Mesendoderm (in vitro differentiated cells): ENCODE measurements around the gene GPR132.

ENCODE experiments used
- DNase-seq: peaks from one replicate; pipeline ENCODE4 v3.0.0; 2013
- H2AK5ac ChIP-seq: 2 replicates; pipeline ENCODE4 v1.6.1; 2013; ENCODE audit warnings: low read length, inconsistent platforms
- H2BK120ac ChIP-seq: 2 replicates; pipeline ENCODE4 v1.6.1; 2013; ENCODE audit warnings: low read depth, mild to moderate bottlenecking, low read length, moderate library complexity, mixed read lengths
- H2BK15ac ChIP-seq: replicated peaks from 2 replicates; pipeline ENCODE4 v1.6.1; 2013; ENCODE audit warnings: low read depth, mild to moderate bottlenecking, moderate library complexity
- H2BK5ac ChIP-seq: 2 replicates; pipeline ENCODE4 v1.6.1; 2013; ENCODE audit warnings: low read length, inconsistent platforms
- H3K18ac ChIP-seq: 2 replicates; pipeline ENCODE4 v1.6.1; 2013; ENCODE audit warnings: mild to moderate bottlenecking, low read length, mixed read lengths
- H3K23ac ChIP-seq: one replicate; pipeline ENCODE4 v1.6.1; 2013; ENCODE audit warnings: low read length
- H3K27ac ChIP-seq: 2 replicates; pipeline ENCODE4 v1.5.1; 2013; ENCODE audit warnings: low read depth, mild to moderate bottlenecking, inconsistent platforms, low read length, moderate library complexity
- H3K27me3 ChIP-seq: 2 replicates; pipeline ENCODE4 v1.6.1; 2013; ENCODE audit warnings: low read length, control low read depth, mild to moderate bottlenecking, inconsistent platforms; ENCODE audit not compliant: insufficient read depth, poor library complexity
- H3K36me3 ChIP-seq: 2 replicates; pipeline ENCODE4 v1.6.1; 2013; ENCODE audit warnings: low read length, inconsistent platforms; ENCODE audit not compliant: control insufficient read depth, insufficient read depth
- H3K4ac ChIP-seq: one replicate; pipeline ENCODE4 v1.6.1; 2013; ENCODE audit warnings: low read depth, mild to moderate bottlenecking, low read length, moderate library complexity
- H3K4me1 ChIP-seq: 2 replicates; pipeline ENCODE4 v1.6.1; 2013; ENCODE audit warnings: low read depth, low read length, inconsistent platforms; ENCODE audit not compliant: control insufficient read depth
- H3K4me2 ChIP-seq: 2 replicates; pipeline ENCODE4 v1.6.1; 2013; ENCODE audit warnings: low read length
- H3K4me3 ChIP-seq: 2 replicates; pipeline ENCODE4 v1.5.1; 2013; ENCODE audit warnings: mild to moderate bottlenecking, low read length
- H3K56ac ChIP-seq: one replicate; pipeline ENCODE4 v1.6.1; 2013; ENCODE audit warnings: low read length
- H3K79me1 ChIP-seq: 2 replicates; pipeline ENCODE4 v1.6.1; 2013; ENCODE audit warnings: low read length, inconsistent platforms
- H3K79me2 ChIP-seq: 2 replicates; pipeline ENCODE4 v1.6.1; 2013; ENCODE audit warnings: mild to moderate bottlenecking, low read length; ENCODE audit not compliant: control insufficient read depth, insufficient read depth
- H3K9ac ChIP-seq: 2 replicates; pipeline ENCODE4 v1.6.1; 2013; ENCODE audit warnings: low read length, inconsistent platforms
- H4K5ac ChIP-seq: one replicate; pipeline ENCODE4 v1.6.1; 2013; ENCODE audit warnings: low read length
- H4K8ac ChIP-seq: one replicate; pipeline ENCODE4 v1.6.1; 2013; ENCODE audit warnings: low read depth, mild to moderate bottlenecking, control low read depth, low read length, moderate library complexity
- WGBS: extraction: QIAGEN DNeasy Blood & Tissue Kit; methylation state at CpG from one replicate; pipeline ENCODE4 v1.1.7; 2013; ENCODE audit warnings: low lambda C conversion rate, missing lambda C conversion rate; ENCODE audit not compliant: insufficient coverage; ENCODE audit errors: extremely low coverage; 5-methylcytosine and 5-hydroxymethylcytosine counted together

The GPR132 gene

DNA sequence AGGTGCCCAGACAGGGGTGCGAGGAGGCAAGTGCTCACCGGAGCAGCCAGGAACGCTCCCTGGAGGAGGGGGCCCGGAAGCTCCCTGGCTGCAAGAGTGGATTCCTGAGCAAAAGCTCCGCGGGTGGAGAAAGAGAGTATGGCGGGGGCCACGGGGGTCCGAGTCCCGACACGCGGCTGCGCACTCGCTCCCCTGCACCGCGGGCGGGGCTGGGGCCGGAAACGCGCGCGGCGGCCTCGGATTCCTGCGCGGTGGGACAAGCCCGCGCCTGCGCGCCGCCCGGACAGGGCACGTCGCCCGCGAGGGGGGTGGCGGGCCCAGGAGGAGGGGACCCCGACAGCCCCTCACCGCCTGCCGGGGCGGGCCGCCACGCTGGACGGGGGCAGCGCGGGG lies 27.8 kb upstream of the GPR132 start:
- no CpG with 5 or more reads among the region's 46 CpGs for WGBS
- no peak overlapping the region for H4K8ac ChIP-seq
- H3K4me2 ChIP-seq = peak overlapping the region; percentile 21
- H2BK120ac ChIP-seq = no peak overlapping the region
- H3K56ac ChIP-seq = peak overlapping the region; percentile 90
- H3K18ac ChIP-seq = peak overlapping the region; percentile 63
- no peak overlapping the region for H3K23ac ChIP-seq
- H2AK5ac ChIP-seq = no peak overlapping the region
- no peak overlapping the region for H4K5ac ChIP-seq
- H3K4me3 ChIP-seq = no peak overlapping the region
- H2BK15ac ChIP-seq = no peak overlapping the region
- peak overlapping the region; percentile 51 for H3K9ac ChIP-seq
- no peak for DNase-seq
- no peaks in the 10 kb centered on the region for H3K27me3 ChIP-seq
- no peaks in the 10 kb centered on the region for H3K79me2 ChIP-seq
- no peak overlapping the region for H2BK5ac ChIP-seq
- no peak overlapping the region for H3K27ac ChIP-seq
- no peaks in the 10 kb centered on the region for H3K79me1 ChIP-seq
- peaks cover 3% of the 10 kb centered on the region for H3K4me1 ChIP-seq
- H3K36me3 ChIP-seq = no peaks in the 10 kb centered on the region
- no peak overlapping the region for H3K4ac ChIP-seq

DNA sequence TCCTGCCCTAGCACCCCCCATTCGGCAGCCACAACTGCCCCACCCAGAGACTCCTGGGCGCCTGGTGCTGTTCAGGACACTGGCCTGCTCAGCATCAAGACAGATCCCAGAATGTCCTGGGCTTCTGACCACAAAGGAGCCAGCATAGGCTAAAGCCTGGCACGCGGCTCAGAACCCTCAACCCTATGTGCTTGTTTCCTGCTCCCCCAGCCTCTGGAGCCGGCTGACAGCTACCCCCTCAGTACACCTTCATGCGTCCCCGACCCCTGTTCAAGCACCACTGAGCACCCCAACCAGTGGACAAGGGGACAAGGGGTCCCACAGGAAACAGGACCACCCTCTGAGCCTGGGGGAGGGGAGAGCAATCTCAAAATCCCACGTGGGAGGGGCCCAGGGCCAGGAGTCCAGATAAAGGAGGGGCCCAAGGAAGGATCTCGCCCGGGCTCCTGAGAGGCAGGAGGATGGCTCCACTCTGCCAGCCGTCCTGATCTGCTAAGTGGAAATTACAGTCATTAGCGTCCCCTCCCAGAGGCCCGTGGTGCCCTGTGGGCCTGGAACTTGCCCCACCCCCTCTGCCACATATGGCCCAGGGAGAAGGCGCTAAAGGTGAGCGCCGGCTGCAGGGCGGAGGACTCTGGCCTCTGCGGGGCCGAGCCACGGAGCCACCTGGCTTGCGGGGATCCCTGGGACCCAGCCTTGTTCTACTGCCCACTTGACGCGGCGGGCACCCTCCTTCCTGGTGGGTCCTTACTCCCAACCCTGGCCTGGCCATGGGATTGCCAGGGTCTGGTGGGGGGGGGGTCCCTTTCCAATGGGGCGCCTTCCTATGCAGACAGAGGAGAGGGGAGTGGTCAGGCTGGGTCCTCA lies 27.2 kb upstream of the GPR132 start:
- H2BK5ac ChIP-seq = no peak overlapping the region
- H3K4me1 ChIP-seq = peaks cover 3% of the 10 kb centered on the region
- H3K4me2 ChIP-seq = peak overlapping the region; percentile 21
- H3K9ac ChIP-seq = peak overlapping the region; percentile 51
- no peak overlapping the region for H2AK5ac ChIP-seq
- no peaks in the 10 kb centered on the region for H3K79me2 ChIP-seq
- no peak for DNase-seq
- WGBS = no CpG with 5 or more reads among the region's 25 CpGs
- no peak overlapping the region for H3K27ac ChIP-seq
- H3K4ac ChIP-seq = no peak overlapping the region
- H2BK120ac ChIP-seq = no peak overlapping the region
- no peak overlapping the region for H3K4me3 ChIP-seq
- H3K18ac ChIP-seq = peak overlapping the region; percentile 63
- no peaks in the 10 kb centered on the region for H3K79me1 ChIP-seq
- H3K56ac ChIP-seq = peak overlapping the region; percentile 90
- H4K5ac ChIP-seq = no peak overlapping the region
- peaks cover 2% of the 10 kb centered on the region for H3K27me3 ChIP-seq
- H3K36me3 ChIP-seq = no peaks in the 10 kb centered on the region
- no peak overlapping the region for H3K23ac ChIP-seq
- H2BK15ac ChIP-seq = no peak overlapping the region
- no peak overlapping the region for H4K8ac ChIP-seq

DNA sequence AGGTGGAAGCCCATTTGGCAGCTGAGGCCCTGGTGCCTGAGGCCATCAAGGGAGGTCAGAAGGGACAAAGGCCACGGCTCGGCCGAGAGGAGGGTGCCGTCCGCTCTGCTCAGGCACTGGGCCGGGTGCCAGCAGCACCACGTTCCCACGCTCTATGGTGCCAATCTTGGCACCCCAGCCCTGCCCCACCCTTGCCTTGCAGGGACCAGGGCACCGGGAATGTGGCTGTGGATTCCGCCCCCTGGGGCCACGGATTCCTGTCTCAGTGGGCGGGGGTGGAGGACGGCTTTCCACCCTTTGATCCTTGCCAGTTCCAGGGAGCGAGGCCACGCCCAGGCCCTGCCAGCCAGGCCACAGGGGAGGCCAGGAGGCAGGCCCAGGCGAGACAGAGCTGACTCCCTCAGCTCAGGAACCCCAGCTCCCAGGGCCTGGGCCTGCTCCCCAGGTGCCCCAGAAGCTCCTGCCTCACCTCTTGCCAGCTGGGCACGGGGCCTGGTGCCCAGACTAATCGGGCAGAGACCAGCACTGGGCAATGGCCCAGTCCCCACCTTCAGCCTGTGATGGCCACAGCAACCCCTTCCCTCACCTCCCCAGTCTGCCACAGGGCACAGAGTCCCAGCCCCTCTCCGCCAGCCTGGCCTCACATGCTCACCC lies 26.4 kb upstream of the GPR132 start:
- WGBS = no CpG with 5 or more reads among the region's 19 CpGs
- Histone ChIP-seq H3K9ac (no peak overlapping the region), H2BK15ac (no peak overlapping the region), H3K56ac (no peak overlapping the region), H3K27ac (no peak overlapping the region), H2BK5ac (no peak overlapping the region), H3K4me1 (peaks cover 3% of the 10 kb centered on the region), H3K4me3 (no peak overlapping the region), H3K79me2 (no peaks in the 10 kb centered on the region), H3K4me2 (no peak overlapping the region), H3K79me1 (no peaks in the 10 kb centered on the region), H3K36me3 (no peaks in the 10 kb centered on the region), H2BK120ac (no peak overlapping the region), H3K23ac (no peak overlapping the region), H2AK5ac (no peak overlapping the region), H3K4ac (no peak overlapping the region), H4K5ac (no peak overlapping the region), H4K8ac (no peak overlapping the region), H3K18ac (no peak overlapping the region), H3K27me3 (peaks cover 2% of the 10 kb centered on the region)
- DNase-seq = no peak

GRCh38 chr14:105091054-105091516 lies 25.9 kb upstream of the GPR132 start:
- no peak overlapping the region for H2AK5ac ChIP-seq
- no peaks in the 10 kb centered on the region for H3K79me2 ChIP-seq
- H3K9ac ChIP-seq = no peak overlapping the region
- no peak overlapping the region for H2BK120ac ChIP-seq
- no peaks in the 10 kb centered on the region for H3K36me3 ChIP-seq
- no peak for DNase-seq
- peaks cover 2% of the 10 kb centered on the region for H3K27me3 ChIP-seq
- no peak overlapping the region for H2BK5ac ChIP-seq
- no CpG with 5 or more reads among the region's 9 CpGs for WGBS
- no peak overlapping the region for H3K18ac ChIP-seq
- H4K5ac ChIP-seq = no peak overlapping the region
- no peak overlapping the region for H3K4me2 ChIP-seq
- H2BK15ac ChIP-seq = no peak overlapping the region
- no peaks in the 10 kb centered on the region for H3K79me1 ChIP-seq
- H3K4me3 ChIP-seq = no peak overlapping the region
- no peak overlapping the region for H3K4ac ChIP-seq
- no peak overlapping the region for H3K27ac ChIP-seq
- peaks cover 3% of the 10 kb centered on the region for H3K4me1 ChIP-seq
- H4K8ac ChIP-seq = no peak overlapping the region
- H3K23ac ChIP-seq = no peak overlapping the region
- no peak overlapping the region for H3K56ac ChIP-seq

DNA sequence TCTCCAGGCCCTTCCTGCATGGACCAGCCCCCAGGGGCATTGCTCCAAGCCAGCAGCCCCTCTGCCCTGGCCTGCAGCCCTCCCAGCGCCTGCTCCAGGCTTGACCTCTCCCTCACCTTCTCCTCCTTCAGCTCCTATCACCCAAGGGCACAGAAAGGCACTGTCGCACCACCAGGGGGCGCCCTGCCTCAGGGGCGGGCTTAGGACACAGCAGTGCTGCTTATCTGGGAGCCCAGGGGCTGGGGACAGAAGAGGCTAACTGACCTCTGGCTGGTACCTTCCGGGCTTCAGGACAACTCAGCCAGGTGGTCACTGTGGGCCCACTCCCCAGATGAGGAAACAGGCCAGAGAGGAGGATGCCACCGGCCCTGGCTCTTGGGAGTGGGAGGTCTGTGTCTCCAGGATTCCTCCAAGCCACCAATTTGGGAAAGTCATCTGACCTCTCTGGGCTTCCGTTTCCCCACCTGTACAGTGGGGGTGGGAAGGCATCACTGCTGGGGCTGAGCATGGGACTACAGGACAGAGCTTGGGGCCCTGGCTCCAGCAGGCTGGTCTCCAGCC lies 25.3 kb upstream of the GPR132 start:
- WGBS = no CpG with 5 or more reads among the region's 7 CpGs
- Histone ChIP-seq H3K36me3 (no peaks in the 10 kb centered on the region), H3K56ac (no peak overlapping the region)

More for the DNA sequence above, 25.3 kb upstream of the GPR132 start:
- Histone ChIP-seq H2BK5ac (no peak overlapping the region), H3K79me1 (no peaks in the 10 kb centered on the region), H4K5ac (no peak overlapping the region), H2BK120ac (no peak overlapping the region), H3K4ac (no peak overlapping the region), H3K9ac (no peak overlapping the region), H3K4me3 (no peak overlapping the region), H4K8ac (no peak overlapping the region), H3K4me2 (no peak overlapping the region), H3K27me3 (peaks cover 2% of the 10 kb centered on the region), H3K23ac (no peak overlapping the region), H3K27ac (no peak overlapping the region), H3K18ac (no peak overlapping the region), H3K4me1 (peaks cover 3% of the 10 kb centered on the region), H2BK15ac (no peak overlapping the region), H3K79me2 (no peaks in the 10 kb centered on the region), H2AK5ac (no peak overlapping the region)
- DNase-seq = peak; percentile 91
